ENCODE results near the gene PMVK. TPM values are rescaled to one million over a fixed set of nuclear protein-coding genes. Genes with fewer than 3 reads are reported as not detected.

PMVK gene
- total and polyA plus RNA-seq, 2 of the 4 experiments (the other 2 are of a cell fraction) = 9.0 to 28.1 TPM

DNA sequence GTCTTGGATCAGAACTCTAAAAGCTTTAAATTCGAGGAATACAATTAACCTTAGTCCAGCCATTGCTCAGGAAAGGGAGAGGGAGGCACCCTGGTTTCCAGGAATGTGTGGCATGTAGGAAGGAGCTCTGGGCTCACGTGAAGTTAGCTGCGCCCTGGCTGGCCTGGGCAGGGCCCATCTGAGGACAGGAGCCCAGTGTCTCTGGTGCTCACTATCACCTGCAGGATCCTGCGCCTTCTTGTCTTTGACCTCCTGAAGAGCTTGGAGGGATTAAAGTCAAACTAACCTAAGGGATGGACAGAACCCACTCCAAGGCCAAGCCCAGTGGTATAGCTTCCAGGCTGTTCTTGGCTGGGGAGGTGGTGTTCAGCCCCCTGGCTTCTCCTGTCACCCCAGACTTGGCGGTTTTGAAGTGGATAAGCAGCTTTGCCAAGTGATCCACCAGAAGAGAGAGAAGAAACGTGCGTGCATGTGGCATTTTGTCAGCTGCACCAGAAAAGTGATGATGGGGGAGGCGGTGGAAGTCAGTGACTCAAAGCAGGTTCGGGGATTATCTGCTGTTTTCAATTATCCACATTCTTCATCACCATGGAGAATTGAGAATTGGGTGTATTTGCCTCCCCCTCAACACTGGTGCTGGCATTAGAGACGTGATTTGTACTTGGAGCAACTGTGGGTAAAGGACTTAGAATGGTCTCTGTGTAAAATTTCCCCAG lies 54.5 kb downstream of the PMVK start:
- H2BK5ac ChIP-seq (ENCODE audit: low read depth, low read length, poor library complexity, severe bottlenecking) = no peak overlapping the region
- H4K91ac ChIP-seq (ENCODE audit: insufficient read depth, low read depth, low read length) = no peak overlapping the region
- ATAC-seq (ENCODE audit: low read depth) (no peak), DNase-seq (no peak)
- no peak overlapping the region for H3K4me3 ChIP-seq (ENCODE audit: insufficient read depth, low read depth, low read length)
- no CpG with 5 or more reads among the region's 10 CpGs for WGBS, 2 experiments (ENCODE audit: extremely low coverage in 2 of 2, insufficient read length in 1 of 2)
- no peak overlapping the region for H4K5ac ChIP-seq (ENCODE audit: low read depth, low read length)
- H3K9me3 ChIP-seq (ENCODE audit: control insufficient read depth, insufficient read depth, low read length) = no peaks in the 10 kb centered on the region
- ChIA-PET CTCF (interaction anchor here (0.7 to 1.0 kb wide), 3 partner anchors 28 to 322 kb away, joined by 3 read pairs; no protein-coding TSS in a partner anchor), POLR2A (ENCODE audit: unreplicated experiment) (no interaction called here)
- H3K27me3 ChIP-seq (ENCODE audit: control insufficient read depth, insufficient read depth, low read length) = peaks cover 64% of the 10 kb centered on the region
- no peak overlapping the region for H3K23ac ChIP-seq (ENCODE audit: low read depth, low read length)
- no peak overlapping the region for H2AK9ac ChIP-seq (replicated peaks; ENCODE audit: low read depth, low read length, poor library complexity)
- H3K27ac ChIP-seq (ENCODE audit: insufficient read depth, low read length) = no peak overlapping the region
- no peak overlapping the region for H3K56ac ChIP-seq (ENCODE audit: extremely low read depth, insufficient read depth, low read length)
- H2BK15ac ChIP-seq (ENCODE audit: low read depth, low read length) = no peak overlapping the region
- H3K9ac ChIP-seq (ENCODE audit: low read depth, low read length) = no peak overlapping the region
- H3K79me1 ChIP-seq (ENCODE audit: low read depth in 1 of 2, low read length in 2 of 2) = no peaks in the 10 kb centered on the region
- H3K4ac ChIP-seq (ENCODE audit: low read depth, low read length) = no peak overlapping the region
- H2BK120ac ChIP-seq (ENCODE audit: low read depth, low read length) = no peak overlapping the region
- no peak overlapping the region for H2AFZ ChIP-seq (replicated peaks; ENCODE audit: low read length, poor library complexity)
- no peak overlapping the region for H3K4me2 ChIP-seq (ENCODE audit: low read depth, low read length)
- H3K4me1 ChIP-seq (ENCODE audit: control insufficient read depth, insufficient read depth, low read length) = peaks cover 1% of the 10 kb centered on the region; the same call in 1 of the 2 replicates
- H3K9me1 ChIP-seq (ENCODE audit: insufficient read depth, low read length) = no peaks in the 10 kb centered on the region
- H4K8ac ChIP-seq (ENCODE audit: low read depth in 2 of 2, low read length in 2 of 2) = no peak overlapping the region
- H3K36me3 ChIP-seq (ENCODE audit: control insufficient read depth, insufficient read depth, low read length) = no peaks in the 10 kb centered on the region
- H2AK5ac ChIP-seq (ENCODE audit: low read depth, low read length) = no peak overlapping the region
- in situ Hi-C loops (cut with MboI; ENCODE audit: low sequenced_read_pairs) = loop anchor here (5.0 kb wide), 2 partner anchors 315 to 400 kb away; partner anchors contain the start of gene CHRNB2
- no TSS peak for BruUV-seq (replicated peaks)
- no peak overlapping the region for H3K14ac ChIP-seq (replicated peaks; ENCODE audit: low read depth, low read length)
- H3K18ac ChIP-seq (ENCODE audit: low read depth, low read length) = no peak overlapping the region
- intact Hi-C loops (cut with micrococcal nuclease) = no loop called here
- TF ChIP-seq BHLHE40 (IDR thresholded peaks at IDR 0.05; ENCODE audit: low read depth, low read length) = peak; percentile 9; the same call in 1 of the 2 replicates
- TF ChIP-seq, protein P1, sequence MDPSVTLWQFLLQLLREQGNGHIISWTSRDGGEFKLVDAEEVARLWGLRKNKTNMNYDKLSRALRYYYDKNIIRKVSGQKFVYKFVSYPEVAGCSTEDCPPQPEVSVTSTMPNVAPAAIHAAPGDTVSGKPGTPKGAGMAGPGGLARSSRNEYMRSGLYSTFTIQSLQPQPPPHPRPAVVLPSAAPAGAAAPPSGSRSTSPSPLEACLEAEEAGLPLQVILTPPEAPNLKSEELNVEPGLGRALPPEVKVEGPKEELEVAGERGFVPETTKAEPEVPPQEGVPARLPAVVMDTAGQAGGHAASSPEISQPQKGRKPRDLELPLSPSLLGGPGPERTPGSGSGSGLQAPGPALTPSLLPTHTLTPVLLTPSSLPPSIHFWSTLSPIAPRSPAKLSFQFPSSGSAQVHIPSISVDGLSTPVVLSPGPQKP (IDR thresholded peaks at IDR 0.05; ENCODE audit: borderline replicate concordance, low read depth, low read length) = no peak
- H2BK20ac ChIP-seq (ENCODE audit: low read depth, low read length) = no peak overlapping the region
- dilution Hi-C loops (cut with HindIII; ENCODE audit: low sequenced_read_pairs, unreplicated experiment) = no loop called here
- no peaks in the 10 kb centered on the region for H4K20me1 ChIP-seq (ENCODE audit: insufficient read depth, low read length)

Measured in IMR-90 (cell line).